Gastrocnemius medialis (tissue), 4 donors: Measurements from ENCODE around the gene CFAP69.

Experiments
- CTCF ChIP-seq, 5 experiments: fragments of 450-650 bp in 3 of 5; fragments of 200-600 bp in 2 of 5; sonication (generic) in 2 of 5; IDR thresholded peaks in 4 of 5; conservative IDR thresholded peaks in 1 of 5; 1 replicate in 4 of 5; 2 replicates in 1 of 5; pipeline ENCODE4 v1.5.1; 2016 to 2019; ENCODE audit warnings: antibody characterized with exemption in 5 of 5, mild to moderate bottlenecking in 3 of 5, moderate library complexity in 3 of 5
- POLR2A ChIP-seq, 2 donors: fragments of 450-650 bp; IDR thresholded peaks; one replicate each; pipeline ENCODE4 v1.6.1; 2017; ENCODE audit warnings: antibody characterized with exemption in 2 of 2, mild to moderate bottlenecking in 2 of 2, moderate library complexity in 2 of 2

GRCh38 chr7:90349305-90349704 is 104.3 kb downstream of the CFAP69 start:
- TF ChIP-seq CTCF (IDR thresholded peaks at IDR 0.05 in 4 of 5, conservative IDR thresholded peaks at IDR 0.05 in 1 of 5) (no peak), POLR2A (IDR thresholded peaks at IDR 0.05) (no peak)
